Measurements from ENCODE around the gene SPTLC2.

The SPTLC2 gene

GRCh38 chr14:77625360-77625759 lies 8.9 kb upstream of the SPTLC2 start:
- H3K4me3 ChIP-seq (ENCODE audit: low read depth, low read length) = no peak overlapping the region

GRCh38 chr14:77623201-77623600 lies 6.8 kb upstream of the SPTLC2 start:
- H3K4me3 ChIP-seq (ENCODE audit: low read depth, low read length) = no peak overlapping the region
- no peak for DNase-seq (ENCODE audit: low read depth)

More at GRCh38 chr14:77625360-77625759, 8.9 kb upstream of the SPTLC2 start:
- DNase-seq (ENCODE audit: low read depth) = no peak

GRCh38 chr14:77622366-77622961 lies 6.0 kb upstream of the SPTLC2 start:
- no peak for DNase-seq (ENCODE audit: low read depth)
- no peak overlapping the region for H3K4me3 ChIP-seq (ENCODE audit: low read depth, low read length)

GRCh38 chr14:77620222-77620870 lies 3.9 kb upstream of the SPTLC2 start:
- no peak overlapping the region for H3K4me3 ChIP-seq (ENCODE audit: low read depth, low read length)
- DNase-seq (ENCODE audit: low read depth) = no peak

- DNase-seq (ENCODE audit: low read depth) = no peak
- H3K4me3 ChIP-seq (ENCODE audit: low read depth, low read length) = no peak overlapping the region
Observed at GRCh38 chr14:77618381-77618970, 2.0 kb upstream of the SPTLC2 start.

- no peak for DNase-seq (ENCODE audit: low read depth)
- peak overlapping the region; percentile 98 for H3K4me3 ChIP-seq (ENCODE audit: low read depth, low read length)
Observed at GRCh38 chr14:77616133-77616453, 344 bp downstream of the SPTLC2 start.

- DNase-seq (ENCODE audit: low read depth) = no peak
- H3K4me3 ChIP-seq (ENCODE audit: low read depth, low read length) = peak overlapping the region; percentile 98
Observed at GRCh38 chr14:77615361-77616132, 890 bp downstream of the SPTLC2 start.

- DNase-seq (ENCODE audit: low read depth) = no peak
- no peak overlapping the region for H3K4me3 ChIP-seq (ENCODE audit: low read depth, low read length)
Observed at GRCh38 chr14:77613201-77613600, 3.2 kb downstream of the SPTLC2 start.

- no peak for DNase-seq (ENCODE audit: low read depth)
Observed at GRCh38 chr14:77612011-77612620, 4.3 kb downstream of the SPTLC2 start.

GRCh38 chr14:77610553-77610952 lies 5.9 kb downstream of the SPTLC2 start:
- H3K4me3 ChIP-seq (ENCODE audit: low read depth, low read length) = no peak overlapping the region
- no peak for DNase-seq (ENCODE audit: low read depth)

More at GRCh38 chr14:77612011-77612620, 4.3 kb downstream of the SPTLC2 start:
- H3K4me3 ChIP-seq (ENCODE audit: low read depth, low read length) = no peak overlapping the region

GRCh38 chr14:77609922-77610321 lies 6.5 kb downstream of the SPTLC2 start:
- no peak overlapping the region for H3K4me3 ChIP-seq (ENCODE audit: low read depth, low read length)
- no peak for DNase-seq (ENCODE audit: low read depth)

GRCh38 chr14:77607741-77608302 lies 8.6 kb downstream of the SPTLC2 start:
- no peak overlapping the region for H3K4me3 ChIP-seq (ENCODE audit: low read depth, low read length)
- no peak for DNase-seq (ENCODE audit: low read depth)

GRCh38 chr14:77605392-77605972 lies 11.0 kb downstream of the SPTLC2 start:
- H3K4me3 ChIP-seq (ENCODE audit: low read depth, low read length) = no peak overlapping the region
- DNase-seq (ENCODE audit: low read depth) = no peak

GRCh38 chr14:77603654-77604255 lies 12.7 kb downstream of the SPTLC2 start:
- no peak for DNase-seq (ENCODE audit: low read depth)
- no peak overlapping the region for H3K4me3 ChIP-seq (ENCODE audit: low read depth, low read length)

- no peak for DNase-seq (ENCODE audit: low read depth)
- H3K4me3 ChIP-seq (ENCODE audit: low read depth, low read length) = no peak overlapping the region
Observed at GRCh38 chr14:77603031-77603430, 13.4 kb downstream of the SPTLC2 start.

- DNase-seq (ENCODE audit: low read depth) = no peak
- H3K4me3 ChIP-seq (ENCODE audit: low read depth, low read length) = no peak overlapping the region
Observed at GRCh38 chr14:77601846-77602619, 14.4 kb downstream of the SPTLC2 start.

- no peak overlapping the region for H3K4me3 ChIP-seq (ENCODE audit: low read depth, low read length)
- DNase-seq (ENCODE audit: low read depth) = no peak
Observed at GRCh38 chr14:77599889-77600288, 16.5 kb downstream of the SPTLC2 start.

GRCh38 chr14:77598366-77599070 lies 17.9 kb downstream of the SPTLC2 start:
- H3K4me3 ChIP-seq (ENCODE audit: low read depth, low read length) = no peak overlapping the region
- no peak for DNase-seq (ENCODE audit: low read depth)

Data from skeletal muscle cell (primary cell).